WTC11 (cell line): ENCODE data around the gene NCKAP5.

Experiments used
- ATF1 ChIP-seq: sonication (generic); formaldehyde crosslinking; IDR thresholded peaks from 2 replicates; pipeline ENCODE4 v1.8.1; 2023; ENCODE audit warnings: mild to moderate bottlenecking, moderate library complexity, missing genetic modification reagents
- ATF3 ChIP-seq: sonication (generic); formaldehyde crosslinking; conservative IDR thresholded peaks from 2 replicates; pipeline ENCODE4 v1.8.1; 2022; ENCODE audit warnings: mild to moderate bottlenecking, missing genetic modification reagents
- CBFB ChIP-seq: sonication (generic); formaldehyde crosslinking; IDR thresholded peaks from 2 replicates; pipeline ENCODE4 v1.8.1; 2022; ENCODE audit warnings: mild to moderate bottlenecking, low read depth, missing genetic modification reagents
- NR3C1 ChIP-seq: sonication (generic); formaldehyde crosslinking; conservative IDR thresholded peaks from 2 replicates; pipeline ENCODE4 v1.8.1; 2023; ENCODE audit warnings: low read depth, mild to moderate bottlenecking, missing genetic modification reagents
- TEAD4 ChIP-seq: sonication (generic); formaldehyde crosslinking; IDR thresholded peaks from 2 replicates; pipeline ENCODE4 v1.8.0; 2022; ENCODE audit warnings: mild to moderate bottlenecking, missing genetic modification reagents
- TF ChIP-seq, protein P1 (sequence below): fragments of 200-600 bp; IDR thresholded peaks from 2 replicates; pipeline ENCODE4 v1.8.0; 2022; ENCODE audit warnings: antibody characterized with exemption
- TF ChIP-seq, protein P2 (sequence below): sonication (generic); formaldehyde crosslinking; IDR thresholded peaks from 2 replicates; pipeline ENCODE4 v1.8.0; 2022; ENCODE audit warnings: mild to moderate bottlenecking, missing genetic modification reagents
- TF ChIP-seq, protein P3 (sequence below): sonication (generic); formaldehyde crosslinking; IDR thresholded peaks from 2 replicates; pipeline ENCODE4 v1.8.0; 2022; ENCODE audit warnings: mild to moderate bottlenecking, missing genetic modification reagents

DNA sequence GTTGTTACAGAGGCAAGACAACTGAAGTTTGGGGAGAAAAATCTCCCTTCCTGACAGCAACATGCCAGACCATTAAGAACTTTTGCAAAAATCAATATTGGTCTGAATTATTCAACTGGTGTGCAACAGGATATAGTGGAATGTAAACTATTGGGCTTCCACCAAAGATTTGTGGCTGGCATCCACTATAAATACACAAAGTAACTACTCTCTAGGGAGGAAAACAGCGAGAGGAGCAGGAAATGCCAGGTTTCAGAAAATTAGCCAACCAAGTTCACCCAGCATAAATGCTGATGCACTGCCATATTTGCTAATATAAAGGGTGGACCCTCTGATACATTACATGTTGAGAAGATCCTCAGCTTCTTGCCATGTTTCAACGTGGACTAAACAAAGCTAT is 630.6 kb downstream of the NCKAP5 start:
- TF ChIP-seq, protein P1, sequence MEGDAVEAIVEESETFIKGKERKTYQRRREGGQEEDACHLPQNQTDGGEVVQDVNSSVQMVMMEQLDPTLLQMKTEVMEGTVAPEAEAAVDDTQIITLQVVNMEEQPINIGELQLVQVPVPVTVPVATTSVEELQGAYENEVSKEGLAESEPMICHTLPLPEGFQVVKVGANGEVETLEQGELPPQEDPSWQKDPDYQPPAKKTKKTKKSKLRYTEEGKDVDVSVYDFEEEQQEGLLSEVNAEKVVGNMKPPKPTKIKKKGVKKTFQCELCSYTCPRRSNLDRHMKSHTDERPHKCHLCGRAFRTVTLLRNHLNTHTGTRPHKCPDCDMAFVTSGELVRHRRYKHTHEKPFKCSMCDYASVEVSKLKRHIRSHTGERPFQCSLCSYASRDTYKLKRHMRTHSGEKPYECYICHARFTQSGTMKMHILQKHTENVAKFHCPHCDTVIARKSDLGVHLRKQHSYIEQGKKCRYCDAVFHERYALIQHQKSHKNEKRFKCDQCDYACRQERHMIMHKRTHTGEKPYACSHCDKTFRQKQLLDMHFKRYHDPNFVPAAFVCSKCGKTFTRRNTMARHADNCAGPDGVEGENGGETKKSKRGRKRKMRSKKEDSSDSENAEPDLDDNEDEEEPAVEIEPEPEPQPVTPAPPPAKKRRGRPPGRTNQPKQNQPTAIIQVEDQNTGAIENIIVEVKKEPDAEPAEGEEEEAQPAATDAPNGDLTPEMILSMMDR: no peak
- TF ChIP-seq, protein P2, sequence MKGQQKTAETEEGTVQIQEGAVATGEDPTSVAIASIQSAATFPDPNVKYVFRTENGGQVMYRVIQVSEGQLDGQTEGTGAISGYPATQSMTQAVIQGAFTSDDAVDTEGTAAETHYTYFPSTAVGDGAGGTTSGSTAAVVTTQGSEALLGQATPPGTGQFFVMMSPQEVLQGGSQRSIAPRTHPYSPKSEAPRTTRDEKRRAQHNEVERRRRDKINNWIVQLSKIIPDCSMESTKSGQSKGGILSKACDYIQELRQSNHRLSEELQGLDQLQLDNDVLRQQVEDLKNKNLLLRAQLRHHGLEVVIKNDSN (CRISPR knock-in tag): no peak
- TF ChIP-seq, protein P3, sequence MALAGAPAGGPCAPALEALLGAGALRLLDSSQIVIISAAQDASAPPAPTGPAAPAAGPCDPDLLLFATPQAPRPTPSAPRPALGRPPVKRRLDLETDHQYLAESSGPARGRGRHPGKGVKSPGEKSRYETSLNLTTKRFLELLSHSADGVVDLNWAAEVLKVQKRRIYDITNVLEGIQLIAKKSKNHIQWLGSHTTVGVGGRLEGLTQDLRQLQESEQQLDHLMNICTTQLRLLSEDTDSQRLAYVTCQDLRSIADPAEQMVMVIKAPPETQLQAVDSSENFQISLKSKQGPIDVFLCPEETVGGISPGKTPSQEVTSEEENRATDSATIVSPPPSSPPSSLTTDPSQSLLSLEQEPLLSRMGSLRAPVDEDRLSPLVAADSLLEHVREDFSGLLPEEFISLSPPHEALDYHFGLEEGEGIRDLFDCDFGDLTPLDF (CRISPR knock-in tag): no peak
- TF ChIP-seq TEAD4 (CRISPR knock-in tag): no peak
- no peak for TF ChIP-seq NR3C1
- no peak for TF ChIP-seq ATF3
- TF ChIP-seq CBFB (CRISPR knock-in tag): no peak
- TF ChIP-seq ATF1: no peak
